Heart left ventricle (tissue), 16 donors: ENCODE results near the gene KRT37. TPM values are rescaled to one million over a fixed set of nuclear protein-coding genes. Genes with fewer than 3 reads are reported as not detected.
"Not testable (repeated sequence)": the region's sequence is repeated elsewhere in the genome, so short reads cannot be mapped to it uniquely, and the experiment has no call there.

Experiments
- ATAC-seq, 4 donors: fragments of 200-7000 bp; cut with Tn5 transposase; one replicate each; pipeline ENCODE4 v1.9.1; 2020 to 2022; ENCODE audit warnings: moderate library complexity in 4 of 4, mild to moderate bottlenecking in 3 of 4, moderate number of reproducible peaks in 1 of 4
- DNase-seq, 5 donors: peaks; one replicate each; pipeline ENCODE4 v3.0.0-alpha.2; 2020
- H3K27ac ChIP-seq, 12 donors: fragments of 200-600 bp; sonication (generic) in 4 of 12; one replicate each; pipeline versions ENCODE4 v1.5.0 to v1.8.0; 2016 to 2022; ENCODE audit warnings: mild to moderate bottlenecking in 2 of 12
- H3K27me3 ChIP-seq, 9 donors: fragments of 200-600 bp; sonication (generic) in 2 of 9; one replicate each; pipeline versions ENCODE4 v1.5.1 to v1.8.0; 2016 to 2022; ENCODE audit warnings: mild to moderate bottlenecking in 3 of 9
- H3K36me3 ChIP-seq, 9 donors: fragments of 200-600 bp; sonication (generic) in 2 of 9; one replicate each; pipeline versions ENCODE4 v1.5.0 to v1.8.0; 2018 to 2022; ENCODE audit warnings: mild to moderate bottlenecking in 2 of 9
- H3K4me1 ChIP-seq, 12 donors: fragments of 200-600 bp; sonication (generic) in 4 of 12; one replicate each; pipeline versions ENCODE4 v1.5.0 to v1.8.0; 2016 to 2022; ENCODE audit warnings: mild to moderate bottlenecking in 3 of 12
- H3K4me3 ChIP-seq, 12 donors: fragments of 200-600 bp; sonication (generic) in 4 of 12; one replicate each; pipeline versions ENCODE4 v1.5.0 to v1.8.0; 2017 to 2022; ENCODE audit warnings: mild to moderate bottlenecking in 9 of 12, moderate library complexity in 4 of 12
- H3K9me3 ChIP-seq, 12 donors: fragments of 200-600 bp; sonication (generic) in 4 of 12; one replicate each; pipeline versions ENCODE4 v1.5.0 to v1.8.0; 2016 to 2022; ENCODE audit warnings: mild to moderate bottlenecking in 1 of 12
- POLR2A ChIP-seq, 2 donors: fragments of 450-650 bp; IDR thresholded peaks; one replicate each; pipeline ENCODE4 v1.6.1; 2017; ENCODE audit warnings: antibody characterized with exemption in 2 of 2, mild to moderate bottlenecking in 2 of 2, moderate library complexity in 2 of 2
- WGBS, 4 donors: extraction: QIAGEN DNeasy Blood & Tissue Kit in 2 of 4; methylation state at CpG; one replicate each; pipeline versions ENCODE4 v1.1.5 to v1.1.7; 2013 to 2018; 5-methylcytosine and 5-hydroxymethylcytosine counted together
- intact Hi-C, 10 donors: fragments of 100-400 bp; cut with DNase I; formaldehyde crosslinking; loops; one replicate each; pipeline versions ENCODE4 v1.11.1 to v1.14.2; 2022
- polyA plus RNA-seq, 2 donors: library from polyadenylated mRNA; stranded (reverse); fragments of 200-250 nt; gene quantifications; one replicate each; pipeline ENCODE4 v1.2.3, GENCODE V29; 2013
- total RNA-seq, 9 donors: library from RNA; depleted of rRNA in 2 of 9; stranded (reverse); fragments of >200 nt in 2 of 9; fragmentation: NEBNext Ultra II Directional in 3 of 9; extraction: Animal tissue kit (Norgen Biotek cat#: 25700) in 3 of 9; gene quantifications; one replicate each; pipeline versions ENCODE4 v1.1.0 to v1.2.4, GENCODE V29; 2016 to 2023
- TF ChIP-seq, protein P1 (sequence below), 12 donors: fragments of 200-600 bp; sonication (generic) in 4 of 12; IDR thresholded peaks; one replicate each; pipeline versions ENCODE4 v1.5.0 to v1.8.0; 2018 to 2022; ENCODE audit warnings: antibody characterized with exemption in 12 of 12, mild to moderate bottlenecking in 5 of 12
- donor health status: ischemic (EF 13 %, LVEDD 7.1; RV severe dilation, severe dysfunction).
- donor health status: healthy with polysubstance abuse.
- donor health status: DM: no; HTN: yes; CAD: no.
- donor health status: DM: no; HTN: no; CAD: no.
- donor health status: ischemic (EF 25% LVEDD 6.9; RV normal size, moderate dysfunction).
- donor health status: ischemic (EF 25% LVEDD 5.7; RV mildly dilated, moderate dysfunction).
- donor health status: healthy.
- donor health status: DM: yes; HTN: yes; CAD: no.
- donor health status: ischemic (EF 35%, LVEDD 5.7; RV mildly dilated, moderate dysfunction).
- donor health status: nonischemic (EF 11% LVEDD 7.7; RV severe dilation, severe dysfunction).
- donor health status: DM: yes; HTN: yes; CAD: no.
- donor health status: PGD.
- donor health status: ischemic (EF 29% LVEDD 5.4; RV normal size, mild dysfunction).
- donor health status: nonischemic (EF 23%, LVEDD 6.1; RV moderate dilation, normal function).

Gene KRT37
- total and polyA plus RNA-seq, 11 donors, result not detected

- ATAC-seq (no peak), DNase-seq (no peak)
- Histone ChIP-seq H3K4me3 (no peak overlapping the region), H3K27ac (no peak overlapping the region), H3K9me3 (peaks cover 0 to 26% (median 14%) of the 10 kb centered on the region in 12 donors), H3K27me3 (peaks cover 0 to 8% (median 0%) of the 10 kb centered on the region in 9 donors), H3K36me3 (no peaks in the 10 kb centered on the region), H3K4me1 (no peaks in the 10 kb centered on the region)
- 74 to 91% (median 87%) methylated on average over 1 of the region's 1 CpG for WGBS, 4 donors
- intact Hi-C loops, result no loop called here
- TF ChIP-seq, protein P1, sequence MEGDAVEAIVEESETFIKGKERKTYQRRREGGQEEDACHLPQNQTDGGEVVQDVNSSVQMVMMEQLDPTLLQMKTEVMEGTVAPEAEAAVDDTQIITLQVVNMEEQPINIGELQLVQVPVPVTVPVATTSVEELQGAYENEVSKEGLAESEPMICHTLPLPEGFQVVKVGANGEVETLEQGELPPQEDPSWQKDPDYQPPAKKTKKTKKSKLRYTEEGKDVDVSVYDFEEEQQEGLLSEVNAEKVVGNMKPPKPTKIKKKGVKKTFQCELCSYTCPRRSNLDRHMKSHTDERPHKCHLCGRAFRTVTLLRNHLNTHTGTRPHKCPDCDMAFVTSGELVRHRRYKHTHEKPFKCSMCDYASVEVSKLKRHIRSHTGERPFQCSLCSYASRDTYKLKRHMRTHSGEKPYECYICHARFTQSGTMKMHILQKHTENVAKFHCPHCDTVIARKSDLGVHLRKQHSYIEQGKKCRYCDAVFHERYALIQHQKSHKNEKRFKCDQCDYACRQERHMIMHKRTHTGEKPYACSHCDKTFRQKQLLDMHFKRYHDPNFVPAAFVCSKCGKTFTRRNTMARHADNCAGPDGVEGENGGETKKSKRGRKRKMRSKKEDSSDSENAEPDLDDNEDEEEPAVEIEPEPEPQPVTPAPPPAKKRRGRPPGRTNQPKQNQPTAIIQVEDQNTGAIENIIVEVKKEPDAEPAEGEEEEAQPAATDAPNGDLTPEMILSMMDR (IDR thresholded peaks at IDR 0.05), result no peak
Observed at GRCh38 chr17:41382394-41382793, 42.0 kb downstream of the KRT37 start.

- H3K36me3 ChIP-seq, H3K4me3 ChIP-seq, ATAC-seq, H3K27me3 ChIP-seq, intact Hi-C loops, H3K4me1 ChIP-seq, DNase-seq, H3K27ac ChIP-seq: not testable (repeated sequence)
- 87 to 90% (median 89%) methylated on average over 12 to 13 of the region's 13 CpGs for WGBS, 4 donors
- peaks cover 0 to 21% (median 12%) of the 10 kb centered on the region in 12 donors for H3K9me3 ChIP-seq
Observed at GRCh38 chr17:41381943-41382342, 42.4 kb downstream of the KRT37 start, which contains the start of gene KRT34. Gene KRT34, minus strand, starts transcription at chr17:41382306. Its CDS starts 60 bp downstream, at chr17:41382246.

GRCh38 chr17:41380091-41380490 lies 44.3 kb downstream of the KRT37 start:
- H3K9me3 ChIP-seq, intact Hi-C loops: not testable (repeated sequence)
- 83 to 92% (median 89%) methylated on average over 7 of the region's 7 CpGs for WGBS, 4 donors

DNA sequence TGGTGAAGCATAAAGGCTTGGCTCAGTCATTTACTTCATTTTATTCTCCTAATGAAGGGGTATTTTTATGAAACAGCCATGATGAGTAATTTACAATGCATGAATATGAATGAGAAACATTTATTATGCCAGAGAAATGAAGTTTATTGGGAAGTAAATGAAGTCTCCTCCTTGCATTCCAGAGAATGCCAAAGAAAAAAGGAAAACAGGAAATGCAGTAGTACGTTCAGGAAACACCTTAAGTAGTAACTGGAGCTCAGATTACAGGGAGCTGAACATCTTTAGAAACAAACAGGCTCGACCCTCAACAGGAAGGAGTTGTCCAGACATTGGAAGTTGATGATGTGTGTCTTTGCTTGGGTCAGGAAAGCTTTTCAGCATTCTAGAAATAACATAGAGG lies 46.8 kb downstream of the KRT37 start:
- peaks cover 0 to 4% (median 0%) of the 10 kb centered on the region in 12 donors for H3K9me3 ChIP-seq
- ATAC-seq, result no peak
- TF ChIP-seq POLR2A (IDR thresholded peaks at IDR 0.05), result no peak
- TF ChIP-seq, protein P1 (IDR thresholded peaks at IDR 0.05), result no peak
- DNase-seq, result no peak
- H3K36me3 ChIP-seq, result no peaks in the 10 kb centered on the region
- H3K4me3 ChIP-seq, result no peak overlapping the region
- WGBS, 4 donors, result 18 to 29% (median 24%) methylated on average over 2 of the region's 2 CpGs
- H3K27ac ChIP-seq, result no peak overlapping the region
- no peaks in the 10 kb centered on the region for H3K4me1 ChIP-seq
- H3K27me3 ChIP-seq, result peaks cover 0 to 9% (median 0%) of the 10 kb centered on the region in 9 donors
- intact Hi-C loops, result no loop called here

More at GRCh38 chr17:41380091-41380490, 44.3 kb downstream of the KRT37 start:
- not testable (repeated sequence) for H3K4me1 ChIP-seq, H3K27me3 ChIP-seq, DNase-seq, ATAC-seq, H3K4me3 ChIP-seq, H3K36me3 ChIP-seq, H3K27ac ChIP-seq

Other genes starting within 250 kb of the KRT37 start
- not detected for gene KRTAP4-2, start 246.4 kb downstream of the KRT37 start, total RNA-seq
- gene KRTAP4-2, start 246.4 kb downstream of the KRT37 start, polyA plus RNA-seq, result not detected
- gene KRTAP4-1, start 239.7 kb downstream of the KRT37 start, total RNA-seq, result not detected
- not detected for gene KRTAP4-1, start 239.7 kb downstream of the KRT37 start, polyA plus RNA-seq
- not detected for gene KRTAP9-1, start 234.7 kb downstream of the KRT37 start, total RNA-seq
- gene KRTAP9-1, start 234.7 kb downstream of the KRT37 start, polyA plus RNA-seq, result not detected
- not detected for gene KRTAP9-2, start 197.9 kb downstream of the KRT37 start, total RNA-seq
- gene KRTAP9-2, start 197.9 kb downstream of the KRT37 start, polyA plus RNA-seq, result not detected
- not detected for gene KRTAP9-3, start 192.1 kb downstream of the KRT37 start, total RNA-seq
- gene KRTAP9-3, start 192.1 kb downstream of the KRT37 start, polyA plus RNA-seq, result not detected
- not detected for gene KRTAP9-8, start 186.6 kb downstream of the KRT37 start, total RNA-seq
- gene KRTAP9-8, start 186.6 kb downstream of the KRT37 start, polyA plus RNA-seq, result not detected
- gene KRTAP9-4, start 174.9 kb downstream of the KRT37 start, total RNA-seq, result not detected
- not detected for gene KRTAP9-4, start 174.9 kb downstream of the KRT37 start, polyA plus RNA-seq
- gene KRTAP9-9, start 169.2 kb downstream of the KRT37 start, total RNA-seq, result not detected
- not detected for gene KRTAP9-9, start 169.2 kb downstream of the KRT37 start, polyA plus RNA-seq
- gene KRTAP9-6, start 159.2 kb downstream of the KRT37 start, total RNA-seq, result not detected
- not detected for gene KRTAP9-6, start 159.2 kb downstream of the KRT37 start, polyA plus RNA-seq
- gene KRTAP9-7, start 148.9 kb downstream of the KRT37 start, total RNA-seq, result not detected
- gene KRTAP9-7, start 148.9 kb downstream of the KRT37 start, polyA plus RNA-seq, result not detected
- gene KRTAP29-1, start 121.7 kb downstream of the KRT37 start, total RNA-seq, result not detected
- gene KRTAP29-1, start 121.7 kb downstream of the KRT37 start, polyA plus RNA-seq, result not detected
- gene KRTAP16-1, start 115.3 kb downstream of the KRT37 start, total RNA-seq, result not detected
- gene KRTAP16-1, start 115.3 kb downstream of the KRT37 start, polyA plus RNA-seq, result not detected
- not detected for gene KRTAP17-1, start 108.9 kb downstream of the KRT37 start, total RNA-seq
- gene KRTAP17-1, start 108.9 kb downstream of the KRT37 start, polyA plus RNA-seq, result not detected
- gene KRT33A, start 73.8 kb downstream of the KRT37 start, total RNA-seq, result not detected
- gene KRT33A, start 73.8 kb downstream of the KRT37 start, polyA plus RNA-seq, result not detected
- gene KRT33B, start 54.8 kb downstream of the KRT37 start, total RNA-seq, result not detected
- not detected for gene KRT33B, start 54.8 kb downstream of the KRT37 start, polyA plus RNA-seq
- not detected for gene KRT34, start 42.3 kb downstream of the KRT37 start, total RNA-seq
- gene KRT34, start 42.3 kb downstream of the KRT37 start, polyA plus RNA-seq, result not detected
- not detected for gene KRT31, start 27.0 kb downstream of the KRT37 start, total RNA-seq
- not detected for gene KRT31, start 27.0 kb downstream of the KRT37 start, polyA plus RNA-seq
- not detected for gene KRT38, start 16.4 kb upstream of the KRT37 start, total RNA-seq
- gene KRT38, start 16.4 kb upstream of the KRT37 start, polyA plus RNA-seq, result not detected
- gene KRT32, start 42.8 kb upstream of the KRT37 start, total RNA-seq, result under 1 TPM in 3 of 9 donors, not detected in 6; 0.16 to 0.27 (median 0.16) TPM
- under 1 TPM in 1 of 2 donors, not detected in 1; 0.26 TPM for gene KRT32, start 42.8 kb upstream of the KRT37 start, polyA plus RNA-seq
- gene KRT35, start 56.6 kb upstream of the KRT37 start, total RNA-seq, result not detected
- not detected for gene KRT35, start 56.6 kb upstream of the KRT37 start, polyA plus RNA-seq
- not detected for gene KRT36, start 65.3 kb upstream of the KRT37 start, total RNA-seq
- gene KRT36, start 65.3 kb upstream of the KRT37 start, polyA plus RNA-seq, result not detected
- under 1 TPM in 1 of 9 donors, not detected in 8; 0.31 TPM for gene KRT13, start 81.0 kb upstream of the KRT37 start, total RNA-seq
- gene KRT13, start 81.0 kb upstream of the KRT37 start, polyA plus RNA-seq, result 1 to 10 TPM in 1 of 2 donors, not detected in 1; 4.1 TPM
- gene KRT15, start 94.3 kb upstream of the KRT37 start, total RNA-seq, result under 1 TPM in 1 of 9 donors, not detected in 8; 0.36 TPM
- under 1 TPM in 1 of 2 donors, not detected in 1; 0.14 TPM for gene KRT15, start 94.3 kb upstream of the KRT37 start, polyA plus RNA-seq
- gene KRT19, start 103.7 kb upstream of the KRT37 start, total RNA-seq, result 100 to 1,000 TPM in 1 of 9 donors, under 1 TPM in 8; 0.40 to 163 (median 0.75) TPM
- 1 to 10 TPM; 1.6 to 2.1 TPM for gene KRT19, start 103.7 kb upstream of the KRT37 start, polyA plus RNA-seq
- not detected for gene KRT9, start 147.5 kb upstream of the KRT37 start, total RNA-seq
- gene KRT9, start 147.5 kb upstream of the KRT37 start, polyA plus RNA-seq, result not detected
- gene KRT14, start 162.3 kb upstream of the KRT37 start, total RNA-seq, result under 1 TPM in 2 of 9 donors, not detected in 7; 0.23 to 0.38 TPM
- not detected for gene KRT14, start 162.3 kb upstream of the KRT37 start, polyA plus RNA-seq
- not detected for gene KRT16, start 188.2 kb upstream of the KRT37 start, total RNA-seq
- under 1 TPM in 1 of 2 donors, not detected in 1; 0.06 TPM for gene KRT16, start 188.2 kb upstream of the KRT37 start, polyA plus RNA-seq
- gene KRT17, start 200.0 kb upstream of the KRT37 start, total RNA-seq, result under 1 TPM in 1 of 9 donors, not detected in 8; 0.60 TPM
- gene KRT17, start 200.0 kb upstream of the KRT37 start, polyA plus RNA-seq, result not detected